ENCODE data around the gene POU3F2. TPM values are rescaled to one million over a fixed set of nuclear protein-coding genes. Genes with fewer than 3 reads are reported as not detected.

POU3F2 gene
- total RNA-seq, 1 donor from 2014 or later: not detected

DNA sequence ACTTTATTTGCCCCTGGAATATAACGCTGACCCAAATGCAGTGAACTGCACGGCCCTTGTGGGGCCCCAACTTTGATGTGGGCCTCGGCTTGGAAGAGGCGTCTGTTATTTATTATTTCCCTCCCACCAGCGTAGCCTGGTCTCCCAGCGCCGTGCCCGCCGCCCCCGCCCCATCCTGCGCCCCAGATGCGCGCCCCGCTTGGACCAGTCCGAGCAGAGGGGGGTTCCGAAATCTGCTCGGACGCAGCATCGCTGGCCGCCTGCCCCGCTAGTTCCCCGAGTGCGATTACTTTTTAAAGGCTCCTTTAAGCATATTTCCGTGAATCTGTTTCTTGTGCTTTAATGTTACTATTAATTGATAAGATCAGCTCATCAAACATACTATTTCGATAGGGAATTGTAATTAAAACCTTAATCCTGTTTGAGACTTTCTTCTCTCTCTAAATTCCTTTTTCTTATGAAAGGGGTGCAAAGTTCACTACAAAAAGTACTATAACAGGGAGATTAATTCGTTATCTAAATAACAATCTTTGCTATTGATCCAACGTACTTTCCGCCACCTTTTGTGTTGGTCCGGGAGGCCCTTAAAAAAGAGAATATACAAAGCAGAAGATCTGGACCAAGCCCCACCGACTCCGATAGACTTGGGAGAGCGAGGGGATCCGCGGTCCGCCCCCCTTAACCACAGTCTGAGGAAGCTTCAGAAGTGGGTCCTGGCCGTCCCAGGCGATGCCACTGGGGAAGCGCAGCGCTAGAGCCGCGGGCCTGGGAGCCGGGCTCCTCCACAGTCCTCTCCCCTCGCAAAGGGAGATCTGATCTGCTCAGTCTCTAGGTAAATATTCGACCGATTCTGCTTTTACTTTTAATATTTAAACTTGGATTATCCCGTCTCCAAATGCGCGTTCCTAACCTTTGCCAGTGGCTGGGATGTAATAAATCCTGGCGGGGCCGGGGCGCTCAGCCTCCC, 10.2 kb downstream of the POU3F2 start:
- no peak overlapping the region for H3K4me3 ChIP-seq (ENCODE audit: low read depth, low read length)
- DNase-seq (ENCODE audit: low read depth): no peak
- peaks cover 78% of the 10 kb centered on the region for H3K27me3 ChIP-seq (ENCODE audit: control insufficient read depth, insufficient read depth, low read length)
- TF ChIP-seq, protein P1, sequence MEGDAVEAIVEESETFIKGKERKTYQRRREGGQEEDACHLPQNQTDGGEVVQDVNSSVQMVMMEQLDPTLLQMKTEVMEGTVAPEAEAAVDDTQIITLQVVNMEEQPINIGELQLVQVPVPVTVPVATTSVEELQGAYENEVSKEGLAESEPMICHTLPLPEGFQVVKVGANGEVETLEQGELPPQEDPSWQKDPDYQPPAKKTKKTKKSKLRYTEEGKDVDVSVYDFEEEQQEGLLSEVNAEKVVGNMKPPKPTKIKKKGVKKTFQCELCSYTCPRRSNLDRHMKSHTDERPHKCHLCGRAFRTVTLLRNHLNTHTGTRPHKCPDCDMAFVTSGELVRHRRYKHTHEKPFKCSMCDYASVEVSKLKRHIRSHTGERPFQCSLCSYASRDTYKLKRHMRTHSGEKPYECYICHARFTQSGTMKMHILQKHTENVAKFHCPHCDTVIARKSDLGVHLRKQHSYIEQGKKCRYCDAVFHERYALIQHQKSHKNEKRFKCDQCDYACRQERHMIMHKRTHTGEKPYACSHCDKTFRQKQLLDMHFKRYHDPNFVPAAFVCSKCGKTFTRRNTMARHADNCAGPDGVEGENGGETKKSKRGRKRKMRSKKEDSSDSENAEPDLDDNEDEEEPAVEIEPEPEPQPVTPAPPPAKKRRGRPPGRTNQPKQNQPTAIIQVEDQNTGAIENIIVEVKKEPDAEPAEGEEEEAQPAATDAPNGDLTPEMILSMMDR (IDR thresholded peaks at IDR 0.05; ENCODE audit: insufficient read depth, low read length, poor library complexity, severe bottlenecking): no peak
- H3K36me3 ChIP-seq (ENCODE audit: control insufficient read depth, insufficient read depth, low read length): no peaks in the 10 kb centered on the region

DNA sequence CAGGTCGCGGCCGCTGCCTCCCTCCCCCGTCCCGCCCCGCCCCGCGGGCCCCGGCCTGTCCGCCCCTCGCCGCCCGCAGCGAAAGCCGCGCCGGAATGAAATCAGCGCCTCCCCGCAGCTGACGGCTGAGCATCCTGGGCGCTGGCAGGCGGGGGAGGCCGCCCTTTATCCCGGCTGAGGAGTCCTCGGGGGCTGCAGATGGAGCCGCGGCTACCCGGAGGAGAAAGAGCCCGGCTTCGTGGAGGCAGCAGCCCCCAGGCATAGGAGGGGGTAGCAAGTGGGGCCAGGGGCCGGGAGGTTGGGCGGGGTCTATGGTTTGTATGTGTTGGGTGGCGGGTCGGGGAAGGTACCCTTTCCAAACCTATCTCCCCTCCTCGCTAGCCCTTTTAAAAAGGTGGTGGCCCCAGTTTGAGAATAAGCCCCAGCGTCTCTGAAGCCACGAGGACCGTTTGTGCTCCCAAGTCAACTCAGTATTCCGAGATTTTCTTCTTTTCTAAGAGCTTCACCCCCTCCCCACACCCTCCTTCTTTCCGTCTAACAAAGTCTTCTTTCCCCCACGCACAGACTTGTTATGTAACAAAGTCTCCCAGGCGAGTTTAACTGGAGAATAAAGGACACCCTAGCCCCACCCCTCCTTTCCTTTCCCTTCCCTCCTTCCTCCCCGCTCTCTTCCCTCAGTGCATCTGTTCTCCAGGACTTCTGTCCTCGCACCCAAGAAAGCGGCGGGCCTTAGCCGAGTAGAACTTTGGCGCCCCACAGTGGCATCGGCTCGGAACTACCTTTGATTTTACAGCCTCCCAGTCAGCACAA, 11.0 kb downstream of the POU3F2 start:
- peak; percentile 16 for DNase-seq (ENCODE audit: low read depth)
- Histone ChIP-seq H3K27me3 (ENCODE audit: control insufficient read depth, insufficient read depth, low read length) (peaks cover 69% of the 10 kb centered on the region), H3K36me3 (ENCODE audit: control insufficient read depth, insufficient read depth, low read length) (no peaks in the 10 kb centered on the region), H3K4me3 (ENCODE audit: low read depth, low read length) (no peak overlapping the region)
- TF ChIP-seq, protein P1 (IDR thresholded peaks at IDR 0.05; ENCODE audit: insufficient read depth, low read length, poor library complexity, severe bottlenecking): peak; percentile 92

DNA sequence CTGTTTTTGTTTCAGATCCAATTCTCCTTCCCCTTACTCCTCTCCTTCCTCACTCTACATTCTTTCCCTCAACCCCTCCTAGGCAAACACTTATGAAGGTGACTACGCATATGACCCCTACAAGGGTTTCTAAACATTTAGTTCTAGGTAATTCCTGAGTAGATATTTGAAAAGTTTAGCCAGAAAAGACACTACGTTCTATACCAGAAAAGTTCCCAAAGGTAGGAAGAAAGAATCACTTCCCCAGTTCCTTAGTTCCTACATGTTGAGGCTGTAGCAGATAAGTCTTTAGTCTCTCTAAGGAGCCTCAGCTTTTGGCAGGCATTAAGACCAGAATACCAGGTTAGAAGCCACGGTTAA, 11.6 kb downstream of the POU3F2 start:
- H3K27me3 ChIP-seq (ENCODE audit: control insufficient read depth, insufficient read depth, low read length): peaks cover 64% of the 10 kb centered on the region
- DNase-seq (ENCODE audit: low read depth): no peak
- TF ChIP-seq, protein P1 (IDR thresholded peaks at IDR 0.05; ENCODE audit: insufficient read depth, low read length, poor library complexity, severe bottlenecking): no peak
- H3K4me3 ChIP-seq (ENCODE audit: low read depth, low read length): no peak overlapping the region
- no peaks in the 10 kb centered on the region for H3K36me3 ChIP-seq (ENCODE audit: control insufficient read depth, insufficient read depth, low read length)

DNA sequence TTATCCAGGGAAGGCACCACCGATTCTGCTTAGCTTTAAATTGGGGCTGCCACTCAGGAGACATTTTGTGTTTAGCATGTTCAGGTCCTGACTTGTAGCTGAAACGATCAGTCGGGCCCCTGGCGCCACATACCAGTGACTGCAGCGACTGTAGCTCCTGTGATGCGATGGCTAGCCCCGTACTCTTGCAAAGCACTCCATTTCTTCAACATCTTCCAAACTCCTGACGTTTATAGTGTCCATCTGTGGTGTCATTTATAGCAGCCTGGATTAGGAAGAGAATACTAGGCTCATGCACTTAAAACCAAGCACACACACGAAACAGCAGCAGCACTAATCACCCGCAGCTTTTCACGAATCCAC, 13.0 kb downstream of the POU3F2 start:
- peaks cover 54% of the 10 kb centered on the region for H3K27me3 ChIP-seq (ENCODE audit: control insufficient read depth, insufficient read depth, low read length)
- no peak for DNase-seq (ENCODE audit: low read depth)

DNA sequence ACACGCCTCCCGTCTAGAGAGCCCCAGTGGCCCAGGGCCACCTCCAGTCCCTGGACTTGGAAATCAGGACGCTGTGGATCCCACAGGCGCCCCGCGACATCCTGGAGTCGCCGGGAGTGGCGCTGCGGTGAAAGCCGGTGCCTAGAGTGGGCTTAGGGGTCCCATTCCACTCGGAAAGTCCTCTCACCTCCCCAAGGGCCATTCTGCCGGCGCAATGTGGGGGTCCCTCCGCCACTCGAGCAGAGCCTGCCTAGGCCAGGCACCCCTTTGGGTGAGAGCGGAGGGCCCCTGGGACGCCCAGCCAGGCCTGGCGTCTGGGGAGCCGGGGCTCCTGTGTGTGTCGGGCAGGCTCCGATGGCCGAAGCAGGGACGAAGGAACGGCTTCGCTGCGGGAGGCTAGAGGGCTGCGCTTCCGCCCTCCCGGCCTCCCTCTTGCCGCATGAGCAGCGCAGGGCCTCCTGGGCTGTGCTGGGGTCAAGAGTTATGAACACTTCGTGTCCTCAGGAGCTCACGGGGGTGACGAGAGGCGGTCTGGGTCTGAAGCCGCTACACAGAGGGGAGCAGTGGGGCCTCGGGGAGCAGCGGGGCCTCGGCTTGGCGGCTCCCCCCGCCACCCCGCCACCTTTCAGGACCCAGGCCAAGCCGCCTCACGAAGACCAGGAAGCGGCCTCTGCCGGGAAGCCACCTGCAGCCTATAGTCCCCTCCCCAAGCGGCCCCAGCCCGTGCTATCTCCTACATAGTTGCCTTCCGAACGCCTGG, 13.6 kb downstream of the POU3F2 start:
- TF ChIP-seq, protein P1 (IDR thresholded peaks at IDR 0.05; ENCODE audit: insufficient read depth, low read length, poor library complexity, severe bottlenecking): peak; percentile 9
- peak overlapping the region; percentile 5 for H3K4me3 ChIP-seq (ENCODE audit: low read depth, low read length)
- H3K36me3 ChIP-seq (ENCODE audit: control insufficient read depth, insufficient read depth, low read length): no peaks in the 10 kb centered on the region
- H3K27me3 ChIP-seq (ENCODE audit: control insufficient read depth, insufficient read depth, low read length): peaks cover 48% of the 10 kb centered on the region
- no peak for DNase-seq (ENCODE audit: low read depth)

More for the DNA sequence above, 13.0 kb downstream of the POU3F2 start:
- H3K4me3 ChIP-seq (ENCODE audit: low read depth, low read length): no peak overlapping the region
- no peaks in the 10 kb centered on the region for H3K36me3 ChIP-seq (ENCODE audit: control insufficient read depth, insufficient read depth, low read length)
- TF ChIP-seq, protein P1 (IDR thresholded peaks at IDR 0.05; ENCODE audit: insufficient read depth, low read length, poor library complexity, severe bottlenecking): no peak

Measured in kidney epithelial cell (primary cell).